Middle frontal gyrus (tissue), 1 donor: ENCODE data around the gene PRDM15.

Source experiments
- DNase-seq: peaks from one replicate; pipeline ENCODE4 v3.0.0-alpha.2; 2015; ENCODE audit warnings: low spot score; ENCODE audit errors: extremely low spot score

The PRDM15 gene

DNA sequence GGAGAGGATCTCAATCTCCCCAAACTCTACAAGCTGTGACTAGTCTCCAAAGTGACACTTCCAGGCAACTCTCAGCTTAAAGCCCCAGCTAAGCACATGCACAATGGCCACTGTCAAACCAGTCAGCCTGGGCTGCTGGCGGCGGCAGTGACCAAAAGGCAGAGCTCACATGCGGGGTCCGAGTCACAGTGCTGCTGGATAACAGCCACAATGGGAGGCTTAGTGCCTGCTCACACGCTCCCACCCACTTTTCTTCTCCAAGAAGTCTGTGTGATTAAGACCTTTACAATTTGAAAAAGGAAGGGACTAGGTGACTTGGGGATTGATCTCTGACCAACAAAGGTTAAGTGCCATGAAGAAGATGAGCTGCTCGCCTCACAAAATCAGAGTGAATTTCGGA is 129.1 kb downstream of the PRDM15 start:
- DNase-seq, result no peak

DNA sequence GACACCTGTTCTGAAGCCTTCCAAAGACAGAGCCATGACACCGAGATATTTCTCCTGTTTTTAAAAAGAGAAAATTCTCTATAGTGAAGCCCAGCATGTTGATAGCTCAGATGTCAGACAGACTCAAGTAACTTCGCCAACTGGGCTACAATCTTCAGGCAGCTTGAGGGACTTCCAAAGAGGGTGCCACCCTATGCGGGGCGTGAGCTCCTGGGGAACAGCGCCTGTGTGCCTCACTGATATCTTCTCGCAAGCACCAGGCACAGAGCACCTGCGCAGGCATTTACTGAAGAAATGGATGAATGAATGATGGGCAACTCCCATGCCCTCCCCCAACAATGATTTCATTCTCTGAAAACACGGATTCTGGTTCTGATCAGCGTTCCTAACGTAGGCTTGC is 129.9 kb downstream of the PRDM15 start:
- DNase-seq, result no peak
